HepG2 (cell line): ENCODE results near the gene PCOLCE2. TPM values are rescaled to one million over a fixed set of nuclear protein-coding genes. Genes with fewer than 3 reads are reported as not detected.

Experiments used
- AKNA ChIP-seq: sonication (generic); formaldehyde crosslinking; IDR thresholded peaks from 2 replicates; pipeline ENCODE4 v1.4.0; 2020; ENCODE audit warnings: missing genetic modification reagents, borderline replicate concordance
- ELK4 ChIP-seq: sonication (generic); formaldehyde crosslinking; IDR thresholded peaks from 2 replicates; pipeline ENCODE4 v1.9.0; 2021; ENCODE audit warnings: missing genetic modification reagents, borderline replicate concordance
- FOXP4 ChIP-seq: sonication (generic); formaldehyde crosslinking; IDR thresholded peaks from 2 replicates; pipeline ENCODE4 v1.4.0; 2020; ENCODE audit warnings: missing genetic modification reagents
- HOMEZ ChIP-seq: IDR thresholded peaks from 2 replicates; pipeline ENCODE4 v1.6.1; 2016; ENCODE audit warnings: low read depth
- JUND ChIP-seq: sonication (generic); formaldehyde crosslinking; IDR thresholded peaks from 2 replicates; pipeline ENCODE4 v1.8.0; 2022; ENCODE audit warnings: mild to moderate bottlenecking, missing genetic modification reagents
- KMT2B ChIP-seq: IDR thresholded peaks from 2 replicates; pipeline ENCODE4 v1.6.1; 2016; ENCODE audit warnings: missing genetic modification reagents, missing compliant biosample characterization
- MEIS2 ChIP-seq: sonication (generic); formaldehyde crosslinking; IDR thresholded peaks from 2 replicates; pipeline ENCODE4 v1.9.0; 2021; ENCODE audit warnings: mild to moderate bottlenecking, missing genetic modification reagents
- NKX3-1 ChIP-seq: sonication (generic); formaldehyde crosslinking; IDR thresholded peaks from 2 replicates; pipeline ENCODE4 v1.5.0; 2020; ENCODE audit warnings: missing genetic modification reagents
- NR2F6 ChIP-seq, 2 experiments: IDR thresholded peaks; 2 replicates each; pipeline ENCODE4 v1.6.1; 2016; ENCODE audit warnings: antibody characterized with exemption in 1 of 2, mild to moderate bottlenecking in 1 of 2
- NR3C1 ChIP-seq: sonication (generic); formaldehyde crosslinking; IDR thresholded peaks from 2 replicates; pipeline ENCODE4 v1.4.0; 2020; ENCODE audit warnings: missing genetic modification reagents
- PLSCR1 ChIP-seq: sonication (generic); formaldehyde crosslinking; IDR thresholded peaks from 2 replicates; pipeline ENCODE4 v1.5.0; 2020; ENCODE audit warnings: missing genetic modification reagents, mild to moderate bottlenecking, borderline replicate concordance
- SMAD3 ChIP-seq: sonication (generic); formaldehyde crosslinking; IDR thresholded peaks from 2 replicates; pipeline ENCODE4 v1.4.0; 2020; ENCODE audit warnings: missing genetic modification reagents
- TFDP1 ChIP-seq: IDR thresholded peaks from 2 replicates; pipeline ENCODE4 v1.6.1; 2016; ENCODE audit warnings: missing compliant biosample characterization, missing genetic modification reagents, borderline replicate concordance
- ZBTB42 ChIP-seq: sonication (generic); formaldehyde crosslinking; IDR thresholded peaks from 2 replicates; pipeline ENCODE4 v1.5.0; 2020; ENCODE audit warnings: mild to moderate bottlenecking, missing genetic modification reagents
- ZMAT5 ChIP-seq: sonication (generic); formaldehyde crosslinking; IDR thresholded peaks from 2 replicates; pipeline ENCODE4 v1.5.0; 2020; ENCODE audit warnings: mild to moderate bottlenecking, low read depth, missing genetic modification reagents, borderline replicate concordance
- polyA plus RNA-seq, 8 experiments: library from polyadenylated mRNA; depleted of rRNA in 3 of 8; stranded (reverse) in 7 of 8; unstranded in 1 of 8; fragments of >200 nt; fragmentation: Illumina TruSeq in 4 of 8; extraction: Trizol in 4 of 8; gene quantifications; 2 replicates each; pipeline versions ENCODE4 v1.2.1 to v1.2.3, GENCODE V29; 2011 to 2016; ENCODE audit warnings: low read depth in 4 of 8, missing spikeins in 1 of 8, mixed read lengths in 1 of 8; ENCODE audit not compliant: insufficient read depth in 1 of 8
- total RNA-seq, 5 experiments: library from RNA; depleted of rRNA; stranded (reverse); fragments of >200 nt; fragmentation: Illumina TruSeq; extraction: Trizol; gene quantifications; 2 replicates each; pipeline ENCODE4 v1.2.3, GENCODE V29; 2016; ENCODE audit warnings: low read depth in 1 of 5

PCOLCE2 gene
- total and polyA plus RNA-seq, 2 of the 13 experiments (the other 11 are each of a cell fraction or from before 2014, with no cell fraction given): 0.71 to 2.0 TPM

GRCh38 chr3:142888481-142889211 is at the start of gene PCOLCE2 (continued):
- no peak for TF ChIP-seq ZMAT5 (CRISPR knock-in tag)
- TF ChIP-seq NKX3-1 (CRISPR knock-in tag): peak; percentile 40; the same call in 1 of the 2 replicates
- TF ChIP-seq HOMEZ (CRISPR knock-in tag): no peak
- no peak for TF ChIP-seq JUND (CRISPR knock-in tag)
- no peak for TF ChIP-seq FOXP4 (CRISPR knock-in tag)
- TF ChIP-seq NR2F6 (IDR thresholded peaks at IDR 0.05): no peak
- 0 out of 2 replicates have a peak, but pooled peaks have one; percentile 12 for TF ChIP-seq NR2F6 (CRISPR knock-in tag; IDR thresholded peaks at IDR 0.05)
- 0 out of 2 replicates have a peak, but pooled peaks have one; percentile 62 for TF ChIP-seq ZBTB42
- TF ChIP-seq SMAD3 (CRISPR knock-in tag): no peak; the same call in 1 of the 2 replicates
- TF ChIP-seq TFDP1 (CRISPR knock-in tag): no peak; the same call in 1 of the 2 replicates
- TF ChIP-seq ELK4 (CRISPR knock-in tag): no peak; the same call in 1 of the 2 replicates
- TF ChIP-seq AKNA (CRISPR knock-in tag): peak; percentile 92
- TF ChIP-seq MEIS2 (CRISPR knock-in tag): no peak
- no peak for TF ChIP-seq NR3C1
- TF ChIP-seq PLSCR1 (CRISPR knock-in tag): no peak
- no peak for TF ChIP-seq KMT2B (CRISPR knock-in tag)
